ENCODE measurements around the gene TTLL4.

GRCh38 chr2:218780046-218780445, 69.4 kb downstream of the TTLL4 start:
- no peak for TF ChIP-seq CTCF (IDR thresholded peaks at IDR 0.05)
- no peak for TF ChIP-seq EZH2 (IDR thresholded peaks at IDR 0.05; ENCODE audit: borderline replicate concordance, insufficient read depth, low read depth, low read length, poor library complexity, severe bottlenecking)
